Activated gamma-delta T cell treated with anti-CD3 and anti-CD28 coated beads, Interleukin-2, amount 50 U/mL, for 16 hours (primary cell): ENCODE measurements around the gene TUBB8B.
"Not testable (repeated sequence)": the region's sequence is repeated elsewhere in the genome, so short reads cannot be mapped to it uniquely, and the experiment has no call there.

Source experiments
- DNase-seq: peaks from one replicate; pipeline ENCODE4 v3.0.0-alpha.2; 2020; ENCODE audit warnings: low read depth

Gene TUBB8B

GRCh38 chr18:49176-49665 is at the start of gene TUBB8B:
TSS of gene TUBB8B (minus strand) at chr18:49615. CDS start at chr18:49557, 58 bp downstream.
- not testable (repeated sequence) for DNase-seq

DNA sequence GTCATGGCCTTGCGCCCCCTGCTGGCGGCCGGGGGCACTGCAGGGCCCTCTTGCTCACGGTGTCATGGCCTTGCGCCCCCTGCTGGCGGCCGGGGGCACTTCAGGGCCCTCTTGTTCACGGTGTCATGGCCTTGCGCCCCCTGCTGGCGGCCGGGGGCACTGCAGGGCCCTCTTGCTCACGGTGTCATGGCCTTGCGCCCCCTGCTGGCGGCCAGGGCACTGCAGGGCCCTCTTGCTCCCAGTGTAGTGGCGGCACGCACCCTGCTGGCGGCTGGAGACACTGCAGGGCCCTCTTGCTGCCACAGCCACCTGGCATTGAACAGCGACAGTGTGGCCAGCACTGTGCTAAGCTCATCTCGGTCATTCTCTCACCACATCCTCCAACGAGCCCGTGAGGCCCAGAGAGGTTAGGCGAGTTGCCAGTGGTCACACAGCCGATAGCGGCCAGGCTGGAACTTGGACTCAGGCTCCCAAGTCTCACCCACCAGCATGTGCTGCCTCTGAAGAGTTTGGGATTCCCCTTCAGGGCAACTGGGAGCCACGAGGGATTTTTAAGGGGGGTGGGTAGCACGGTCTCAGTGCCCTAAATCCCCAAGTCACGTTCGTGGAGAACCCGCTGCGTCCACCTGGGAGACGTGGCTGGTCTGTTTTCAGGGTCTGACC is 48.0 kb upstream of the TUBB8B start:
- not testable (repeated sequence) for DNase-seq

- DNase-seq: not testable (repeated sequence)
Observed at GRCh38 chr18:96767-97131, 47.3 kb upstream of the TUBB8B start.

- DNase-seq: not testable (repeated sequence)
Observed at GRCh38 chr18:96101-96766, 46.8 kb upstream of the TUBB8B start.

- DNase-seq: not testable (repeated sequence)
Observed at GRCh38 chr18:95580-95979, 46.2 kb upstream of the TUBB8B start.

DNA sequence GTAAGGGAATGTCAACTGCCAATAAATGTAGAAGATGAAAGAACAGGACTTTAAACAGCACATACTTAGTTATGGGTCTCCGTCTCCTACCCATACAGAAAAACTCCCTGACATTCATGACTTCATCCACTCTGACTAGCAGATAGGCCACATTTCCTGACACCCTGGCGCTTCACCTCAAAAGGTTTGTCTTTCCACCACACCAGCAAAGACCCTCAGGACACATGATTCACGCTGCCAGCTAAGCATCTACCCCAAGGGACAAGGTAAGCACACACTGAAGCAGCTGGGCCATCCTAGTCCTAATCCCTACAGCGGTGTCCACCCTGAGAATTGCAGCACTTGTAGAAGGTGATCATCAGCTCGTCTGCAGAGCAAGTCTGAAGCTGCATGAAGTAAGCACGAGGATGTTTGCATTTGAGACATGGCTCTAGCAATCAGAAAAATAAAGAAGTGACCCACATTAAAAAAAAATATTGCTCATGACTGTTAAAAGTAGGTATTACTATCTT is 44.5 kb upstream of the TUBB8B start:
- not testable (repeated sequence) for DNase-seq

DNA sequence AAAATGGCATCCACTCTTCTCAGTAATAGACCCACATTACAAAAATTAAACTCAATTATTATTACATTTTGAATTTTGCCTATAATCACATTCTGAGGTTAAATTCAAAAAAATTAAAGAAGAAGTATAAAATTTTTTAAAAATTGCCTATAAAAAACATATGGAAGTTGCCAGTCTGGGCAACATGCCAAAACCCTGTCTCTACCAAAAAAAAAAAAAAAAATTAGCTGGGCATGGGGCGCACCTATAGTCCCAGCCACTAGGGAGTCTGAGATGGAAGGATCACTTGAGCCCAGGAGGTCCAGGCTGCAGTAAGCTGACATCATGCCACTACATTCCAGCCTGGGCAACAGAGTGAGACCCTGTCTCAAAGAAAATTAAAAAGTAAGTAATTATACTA is 42.1 kb upstream of the TUBB8B start:
- DNase-seq: not testable (repeated sequence)

DNA sequence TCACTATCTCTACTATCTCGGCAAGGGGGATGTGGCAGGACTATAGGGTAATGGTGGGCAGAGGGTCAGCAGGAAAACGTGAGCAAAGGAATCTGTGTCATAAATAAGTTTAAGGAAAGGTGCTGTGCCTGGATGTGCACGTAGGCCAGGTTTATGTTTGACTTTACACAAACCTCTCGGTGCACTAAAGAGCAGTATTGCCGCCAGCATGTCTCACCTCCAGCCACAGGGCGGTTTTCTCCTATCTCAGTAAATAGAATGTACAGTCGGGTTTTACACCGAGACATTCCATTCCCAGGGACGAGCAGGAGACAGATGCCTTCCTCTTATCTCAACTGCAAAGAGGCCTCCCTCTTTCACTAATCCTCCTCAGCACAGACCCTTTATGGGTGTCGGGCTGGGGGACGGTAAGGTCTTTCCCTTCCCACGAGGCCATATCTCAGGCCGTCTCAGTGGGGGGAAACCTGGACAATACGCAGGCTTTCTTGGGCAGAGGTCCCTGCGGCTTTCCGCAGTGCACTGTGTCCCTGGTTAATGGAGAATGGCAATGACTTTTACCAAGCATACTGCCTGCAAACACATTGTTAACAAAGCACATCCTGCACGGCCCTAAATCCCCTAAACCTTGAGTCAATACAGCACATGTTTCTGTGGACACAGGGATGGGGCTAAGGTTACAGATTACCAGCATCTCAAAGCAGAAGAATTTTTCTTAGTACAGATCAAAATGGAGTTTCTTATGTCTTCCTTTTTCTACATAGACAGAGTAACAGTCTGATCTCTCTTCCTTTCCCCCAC is 41.2 kb upstream of the TUBB8B start:
- not testable (repeated sequence) for DNase-seq

DNA sequence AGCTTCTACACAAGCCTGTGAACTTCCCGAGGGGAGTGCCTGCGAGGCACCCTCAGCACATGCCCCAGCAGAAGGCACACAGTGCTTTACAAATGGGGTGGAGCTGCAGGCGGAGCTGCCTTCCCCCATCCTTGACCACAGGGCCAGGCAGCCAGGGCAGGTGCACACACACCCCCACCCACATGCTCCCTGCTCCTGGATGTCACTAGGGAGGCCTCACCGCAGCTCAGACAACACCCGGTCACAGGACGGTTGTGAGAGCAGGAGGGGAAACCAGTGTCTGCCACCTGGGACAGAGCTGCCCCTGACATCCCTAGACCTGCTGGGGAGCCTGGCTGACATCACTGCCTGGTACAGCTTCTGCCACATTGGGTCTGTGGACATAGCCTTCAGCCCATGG is 39.7 kb upstream of the TUBB8B start:
- not testable (repeated sequence) for DNase-seq

DNA sequence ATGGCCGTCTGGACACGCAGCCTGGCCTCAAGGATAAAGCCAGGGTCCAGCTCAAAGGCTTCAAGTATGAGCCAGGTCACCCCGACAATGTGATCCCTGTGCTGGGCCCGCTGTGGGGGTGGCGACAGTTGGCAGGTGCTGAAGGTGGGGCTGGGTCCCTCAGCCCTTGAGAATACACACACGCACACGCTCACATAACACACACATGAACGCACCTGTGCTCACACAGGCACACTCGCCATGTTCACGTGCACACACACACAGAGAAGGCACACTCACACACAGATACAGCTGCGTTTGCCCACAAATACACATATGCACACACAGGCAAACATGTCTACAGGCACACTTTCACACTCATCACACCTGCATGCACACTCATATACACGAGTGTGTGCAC is 35.4 kb upstream of the TUBB8B start:
- DNase-seq: not testable (repeated sequence)

GRCh38 chr18:82626-83209 is 33.3 kb upstream of the TUBB8B start:
- DNase-seq: not testable (repeated sequence)

GRCh38 chr18:80881-81280 is 31.5 kb upstream of the TUBB8B start:
- DNase-seq: not testable (repeated sequence)

GRCh38 chr18:80202-80601 is 30.8 kb upstream of the TUBB8B start:
- not testable (repeated sequence) for DNase-seq

DNA sequence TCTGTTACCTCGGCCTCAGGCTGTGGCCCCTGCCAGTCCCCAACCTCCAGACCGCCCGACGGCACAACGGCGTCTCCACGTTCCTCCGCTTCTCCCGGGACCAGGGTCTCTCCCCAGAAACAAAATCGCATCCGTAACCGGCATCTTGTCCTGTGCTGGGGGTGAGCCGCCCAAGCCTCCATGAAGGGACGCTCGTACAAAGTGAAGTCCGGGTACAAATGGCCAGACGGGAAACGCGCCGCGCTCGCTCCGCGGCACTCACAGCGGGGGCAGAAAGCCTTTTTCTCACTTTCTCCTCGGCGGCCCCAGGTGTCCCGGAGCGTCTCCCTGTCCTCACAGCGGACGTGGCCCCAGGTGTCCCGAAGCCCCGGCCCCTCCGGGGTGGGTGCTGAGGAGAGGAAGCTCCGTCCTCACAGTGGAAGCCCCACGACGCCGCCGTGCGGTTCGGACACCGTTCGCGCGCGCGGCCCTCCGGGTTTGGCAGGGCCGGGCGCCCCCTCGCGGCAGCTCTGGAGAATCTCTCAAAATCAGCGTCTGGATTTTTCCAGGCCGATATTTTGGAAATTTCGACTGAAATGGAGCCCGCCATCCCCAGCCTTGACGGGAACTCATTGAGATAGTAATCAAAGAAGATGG is 26.2 kb upstream of the TUBB8B start:
- DNase-seq: not testable (repeated sequence)

GRCh38 chr18:73181-73777 is 23.9 kb upstream of the TUBB8B start:
- not testable (repeated sequence) for DNase-seq

DNA sequence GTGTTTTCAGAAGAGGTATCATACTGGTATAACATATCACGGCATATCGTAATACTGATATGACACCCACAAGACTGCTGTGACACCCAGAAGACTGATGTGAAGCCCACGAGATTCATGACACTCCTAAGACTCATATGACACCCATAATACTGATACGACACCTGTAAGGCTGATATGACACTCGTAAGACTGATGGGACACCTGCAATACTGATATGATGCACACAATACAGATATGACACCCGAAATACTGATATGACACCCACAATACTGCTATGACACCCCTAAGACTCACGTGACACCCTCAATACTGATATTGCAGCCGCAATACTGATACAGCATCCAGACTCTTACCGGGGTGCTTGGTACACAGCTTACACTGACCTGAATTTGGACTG is 18.3 kb upstream of the TUBB8B start:
- not testable (repeated sequence) for DNase-seq

DNA sequence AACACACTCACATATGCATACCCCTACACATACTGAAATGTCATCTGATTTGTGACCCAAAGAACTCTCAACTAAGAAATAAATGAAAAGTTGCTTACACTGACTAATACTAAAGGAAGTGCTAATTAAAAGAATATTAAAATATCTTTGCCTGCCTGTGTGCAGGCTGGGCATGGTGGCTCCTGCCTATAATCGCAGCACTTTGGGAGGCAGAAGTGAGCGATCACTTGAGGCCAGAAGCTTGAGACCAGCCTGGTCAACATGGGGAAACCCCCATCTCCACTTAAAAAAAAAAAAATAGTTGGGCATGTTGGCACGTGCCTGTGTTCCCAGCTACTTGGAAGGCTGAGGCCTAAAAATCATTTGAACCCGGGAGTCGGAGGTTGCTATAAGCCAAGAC is 14.9 kb upstream of the TUBB8B start:
- DNase-seq: not testable (repeated sequence)

GRCh38 chr18:63656-64055 is 14.2 kb upstream of the TUBB8B start:
- not testable (repeated sequence) for DNase-seq

DNA sequence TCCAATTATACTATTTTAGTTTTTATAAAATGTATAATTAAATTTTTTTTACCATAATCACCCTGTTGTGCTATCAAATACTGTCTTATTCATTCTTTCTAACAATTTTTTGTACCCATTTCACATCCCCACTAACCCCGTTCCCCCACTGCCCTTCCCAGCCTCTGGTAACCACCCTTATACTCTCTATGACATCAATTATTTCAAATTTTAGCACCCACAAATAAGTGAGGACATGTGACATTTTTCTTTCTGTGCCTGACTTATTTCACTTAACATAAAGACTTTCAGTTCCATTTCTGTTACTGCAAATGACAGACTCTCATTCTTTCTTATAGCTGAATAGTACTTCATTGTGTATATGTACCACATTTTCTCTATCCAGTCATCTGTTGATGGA is 5.0 kb upstream of the TUBB8B start:
- not testable (repeated sequence) for DNase-seq

DNA sequence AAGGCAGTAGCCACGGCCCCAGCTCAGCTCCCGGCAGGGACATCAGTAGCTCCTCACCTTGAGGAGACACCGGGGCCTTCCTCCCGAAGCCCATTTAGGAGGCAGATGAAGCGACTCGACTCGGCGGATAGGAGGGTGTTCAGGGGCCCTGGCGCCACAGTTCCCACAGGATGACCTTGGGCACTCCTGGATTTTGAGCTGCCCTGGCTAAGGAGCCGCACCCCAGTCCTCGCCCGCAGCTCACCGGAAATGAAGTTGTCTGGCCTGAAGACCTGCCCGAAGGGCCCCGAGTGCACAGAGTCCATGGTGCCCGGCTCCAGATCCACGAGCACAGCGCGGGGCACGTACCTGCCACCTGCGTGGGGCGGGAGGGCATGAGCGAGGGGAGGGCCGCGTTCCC is 719 bp downstream of the TUBB8B start:
- not testable (repeated sequence) for DNase-seq

GRCh38 chr18:13177-13576 is 36.2 kb downstream of the TUBB8B start:
- DNase-seq: not testable (repeated sequence)
